ENCODE measurements around the gene SYT12. TPM values are rescaled to one million over a fixed set of nuclear protein-coding genes. Genes with fewer than 3 reads are reported as not detected.

Gene SYT12
- total and polyA plus RNA-seq, 2 of the 4 experiments (the other 2 are of a cell fraction), result 0.54 to 0.74 TPM

DNA sequence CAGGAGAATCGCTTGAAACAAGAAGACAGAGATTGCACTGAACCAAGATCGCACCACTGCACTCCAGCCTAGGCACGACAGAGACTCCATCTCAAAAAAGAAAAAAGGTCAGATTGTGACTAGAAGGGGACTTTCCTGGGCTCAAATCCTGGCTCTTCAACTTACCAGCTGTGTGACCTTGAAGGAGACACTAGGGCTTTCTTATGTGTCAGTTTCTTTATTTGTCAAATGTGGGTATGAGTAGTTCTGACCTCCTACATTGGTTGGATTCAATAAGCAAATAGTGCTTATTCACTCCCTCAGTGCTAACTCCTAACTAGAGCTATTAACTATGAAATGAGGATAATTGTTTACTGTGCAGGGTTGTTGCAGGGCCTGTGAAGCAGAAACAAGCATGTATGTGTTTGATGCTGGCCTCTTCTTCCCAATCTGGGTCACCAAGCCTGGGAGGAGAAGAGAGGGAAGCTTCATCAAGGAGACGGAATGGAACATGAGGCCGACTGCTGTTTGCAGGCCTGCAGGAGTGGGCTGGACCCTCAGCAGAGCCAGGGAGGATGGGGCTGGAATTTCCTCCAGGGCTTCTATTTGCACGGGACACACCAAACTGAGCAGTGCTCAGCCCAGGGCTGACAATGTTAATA, 56.3 kb downstream of the SYT12 start:
- Histone ChIP-seq H3K23ac (ENCODE audit: low read depth, low read length) (no peak overlapping the region), H3K4me1 (ENCODE audit: control insufficient read depth, insufficient read depth, low read length) (no peaks in the 10 kb centered on the region; the same call in 1 of the 2 replicates), H3K9me3 (ENCODE audit: control insufficient read depth, insufficient read depth, low read length) (no peaks in the 10 kb centered on the region), H2AK9ac (replicated peaks; ENCODE audit: low read depth, low read length, poor library complexity) (peak overlapping the region; percentile 3), H2BK15ac (ENCODE audit: low read depth, low read length) (no peak overlapping the region), H3K27ac (ENCODE audit: insufficient read depth, low read length) (no peak overlapping the region), H3K14ac (replicated peaks; ENCODE audit: low read depth, low read length) (no peak overlapping the region), H3K56ac (ENCODE audit: extremely low read depth, insufficient read depth, low read length) (no peak overlapping the region), H4K20me1 (ENCODE audit: insufficient read depth, low read length) (no peaks in the 10 kb centered on the region), H4K91ac (ENCODE audit: insufficient read depth, low read depth, low read length) (no peak overlapping the region), H3K4ac (ENCODE audit: low read depth, low read length) (no peak overlapping the region), H4K8ac (ENCODE audit: low read depth in 2 of 2, low read length in 2 of 2) (no peak overlapping the region), H3K27me3 (ENCODE audit: control insufficient read depth, insufficient read depth, low read length) (peaks cover 2% of the 10 kb centered on the region; the same call in 1 of the 2 replicates), H3K18ac (ENCODE audit: low read depth, low read length) (no peak overlapping the region), H3K36me3 (ENCODE audit: control insufficient read depth, insufficient read depth, low read length) (no peaks in the 10 kb centered on the region), H3K4me2 (ENCODE audit: low read depth, low read length) (no peak overlapping the region), H4K5ac (ENCODE audit: low read depth, low read length) (no peak overlapping the region), H2BK20ac (ENCODE audit: low read depth, low read length) (no peak overlapping the region), H3K79me1 (ENCODE audit: low read depth in 1 of 2, low read length in 2 of 2) (no peaks in the 10 kb centered on the region), H2AK5ac (ENCODE audit: low read depth, low read length) (peak overlapping the region; percentile 39; the same call in 1 of the 2 replicates), H2AFZ (replicated peaks; ENCODE audit: low read length, poor library complexity) (no peak overlapping the region), H3K9me1 (ENCODE audit: insufficient read depth, low read length) (no peaks in the 10 kb centered on the region), H2BK120ac (ENCODE audit: low read depth, low read length) (no peak overlapping the region), H3K4me3 (ENCODE audit: insufficient read depth, low read depth, low read length) (no peak overlapping the region), H2BK5ac (ENCODE audit: low read depth, low read length, poor library complexity, severe bottlenecking) (no peak overlapping the region), H3K9ac (ENCODE audit: low read depth, low read length) (no peak overlapping the region)
- DNase-seq (no peak), ATAC-seq (ENCODE audit: low read depth) (no peak)
- TF ChIP-seq MAFK (IDR thresholded peaks at IDR 0.05; ENCODE audit: low read depth, low read length), result no peak
- no peak for TF ChIP-seq MXI1 (IDR thresholded peaks at IDR 0.05; ENCODE audit: borderline replicate concordance, low read depth, low read length)
- TF ChIP-seq ELK1 (IDR thresholded peaks at IDR 0.05; ENCODE audit: borderline replicate concordance, low read depth, low read length), result no peak
- TF ChIP-seq CEBPB (IDR thresholded peaks at IDR 0.05; ENCODE audit: low read depth, low read length), result no peak
- TF ChIP-seq RFX5 (IDR thresholded peaks at IDR 0.05; ENCODE audit: low read depth, low read length), result no peak
- no peak for TF ChIP-seq BHLHE40 (IDR thresholded peaks at IDR 0.05; ENCODE audit: low read depth, low read length)
- TF ChIP-seq SMC3 (IDR thresholded peaks at IDR 0.05; ENCODE audit: low read depth, low read length), result no peak
- no peak for TF ChIP-seq RCOR1 (IDR thresholded peaks at IDR 0.05; ENCODE audit: insufficient replicate concordance, low read length)
- TF ChIP-seq CTCF (conservative IDR thresholded peaks at IDR 0.05; ENCODE audit: low read depth, low read length), result no peak
- TF ChIP-seq FOS (IDR thresholded peaks at IDR 0.05; ENCODE audit: low read depth, low read length), result no peak
- no peak for TF ChIP-seq CHD1 (IDR thresholded peaks at IDR 0.05; ENCODE audit: low read depth, low read length)
- no peak for TF ChIP-seq MAZ (IDR thresholded peaks at IDR 0.05; ENCODE audit: borderline replicate concordance, low read depth, low read length)
- TF ChIP-seq, protein P1, sequence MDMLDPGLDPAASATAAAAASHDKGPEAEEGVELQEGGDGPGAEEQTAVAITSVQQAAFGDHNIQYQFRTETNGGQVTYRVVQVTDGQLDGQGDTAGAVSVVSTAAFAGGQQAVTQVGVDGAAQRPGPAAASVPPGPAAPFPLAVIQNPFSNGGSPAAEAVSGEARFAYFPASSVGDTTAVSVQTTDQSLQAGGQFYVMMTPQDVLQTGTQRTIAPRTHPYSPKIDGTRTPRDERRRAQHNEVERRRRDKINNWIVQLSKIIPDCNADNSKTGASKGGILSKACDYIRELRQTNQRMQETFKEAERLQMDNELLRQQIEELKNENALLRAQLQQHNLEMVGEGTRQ (IDR thresholded peaks at IDR 0.05; ENCODE audit: low read depth, low read length), result no peak
- no peak for TF ChIP-seq RAD21 (IDR thresholded peaks at IDR 0.05; ENCODE audit: low read length)
- intact Hi-C loops (cut with micrococcal nuclease) (no loop called here), in situ Hi-C loops (cut with MboI; ENCODE audit: low sequenced_read_pairs) (no loop called here), dilution Hi-C loops (cut with HindIII; ENCODE audit: low sequenced_read_pairs, unreplicated experiment) (no loop called here)
- ChIA-PET CTCF (no interaction called here), POLR2A (ENCODE audit: unreplicated experiment) (no interaction called here)
- no TSS peak for BruUV-seq (replicated peaks)
- 95% methylated on average over 3 of the region's 6 CpGs; no CpG with 5 or more reads in 1 of the 2 experiments for WGBS, 2 experiments (ENCODE audit: extremely low coverage in 2 of 2, insufficient read length in 1 of 2)
